Heart left ventricle (tissue), 13 donors: ENCODE results near the gene KDM8.

ENCODE experiments used
- POLR2A ChIP-seq, 2 donors: fragments of 450-650 bp; IDR thresholded peaks; one replicate each; pipeline ENCODE4 v1.6.1; 2017; ENCODE audit warnings: antibody characterized with exemption in 2 of 2, mild to moderate bottlenecking in 2 of 2, moderate library complexity in 2 of 2
- TF ChIP-seq, protein P1 (sequence below), 12 donors: fragments of 200-600 bp; sonication (generic) in 4 of 12; IDR thresholded peaks; one replicate each; pipeline versions ENCODE4 v1.5.0 to v1.8.0; 2018 to 2022; ENCODE audit warnings: antibody characterized with exemption in 12 of 12, mild to moderate bottlenecking in 5 of 12
- donor health status: ischemic (EF 13 %, LVEDD 7.1; RV severe dilation, severe dysfunction).
- donor health status: DM: no; HTN: yes; CAD: no.
- donor health status: DM: no; HTN: no; CAD: no.
- donor health status: ischemic (EF 25% LVEDD 6.9; RV normal size, moderate dysfunction).
- donor health status: ischemic (EF 25% LVEDD 5.7; RV mildly dilated, moderate dysfunction).
- donor health status: ischemic (EF 35%, LVEDD 5.7; RV mildly dilated, moderate dysfunction).
- donor health status: nonischemic (EF 11% LVEDD 7.7; RV severe dilation, severe dysfunction).
- donor health status: DM: yes; HTN: yes; CAD: no.
- donor health status: PGD.
- donor health status: ischemic (EF 29% LVEDD 5.4; RV normal size, mild dysfunction).
- donor health status: nonischemic (EF 23%, LVEDD 6.1; RV moderate dilation, normal function).

- TF ChIP-seq, protein P1, sequence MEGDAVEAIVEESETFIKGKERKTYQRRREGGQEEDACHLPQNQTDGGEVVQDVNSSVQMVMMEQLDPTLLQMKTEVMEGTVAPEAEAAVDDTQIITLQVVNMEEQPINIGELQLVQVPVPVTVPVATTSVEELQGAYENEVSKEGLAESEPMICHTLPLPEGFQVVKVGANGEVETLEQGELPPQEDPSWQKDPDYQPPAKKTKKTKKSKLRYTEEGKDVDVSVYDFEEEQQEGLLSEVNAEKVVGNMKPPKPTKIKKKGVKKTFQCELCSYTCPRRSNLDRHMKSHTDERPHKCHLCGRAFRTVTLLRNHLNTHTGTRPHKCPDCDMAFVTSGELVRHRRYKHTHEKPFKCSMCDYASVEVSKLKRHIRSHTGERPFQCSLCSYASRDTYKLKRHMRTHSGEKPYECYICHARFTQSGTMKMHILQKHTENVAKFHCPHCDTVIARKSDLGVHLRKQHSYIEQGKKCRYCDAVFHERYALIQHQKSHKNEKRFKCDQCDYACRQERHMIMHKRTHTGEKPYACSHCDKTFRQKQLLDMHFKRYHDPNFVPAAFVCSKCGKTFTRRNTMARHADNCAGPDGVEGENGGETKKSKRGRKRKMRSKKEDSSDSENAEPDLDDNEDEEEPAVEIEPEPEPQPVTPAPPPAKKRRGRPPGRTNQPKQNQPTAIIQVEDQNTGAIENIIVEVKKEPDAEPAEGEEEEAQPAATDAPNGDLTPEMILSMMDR (IDR thresholded peaks at IDR 0.05) = no peak
- TF ChIP-seq POLR2A (IDR thresholded peaks at IDR 0.05) = no peak
These were observed 34.1 kb downstream of the KDM8 start for GRCh38 chr16:27237219-27238015.
